Measurements from ENCODE around the gene AGGF1.

DNA sequence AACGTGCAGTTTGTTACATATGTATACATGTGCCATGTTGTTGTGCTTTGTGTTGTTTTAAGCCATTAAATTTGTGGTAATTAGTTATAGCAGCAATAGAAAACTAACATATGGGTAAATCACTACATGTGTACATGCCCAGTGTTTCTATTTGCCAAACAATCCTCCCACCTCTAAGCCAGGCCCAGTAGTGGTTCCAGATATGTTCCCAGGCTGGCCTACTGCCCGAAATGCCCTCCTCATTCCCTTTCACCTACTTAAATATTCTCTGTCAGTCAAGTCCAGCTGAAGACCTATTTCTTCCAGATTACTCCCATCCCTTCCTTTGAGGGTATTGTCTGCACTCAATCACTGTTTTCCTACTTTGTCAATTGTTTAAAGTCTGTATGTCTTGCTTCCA is 24.1 kb upstream of the AGGF1 start:
- TF ChIP-seq, protein P1, sequence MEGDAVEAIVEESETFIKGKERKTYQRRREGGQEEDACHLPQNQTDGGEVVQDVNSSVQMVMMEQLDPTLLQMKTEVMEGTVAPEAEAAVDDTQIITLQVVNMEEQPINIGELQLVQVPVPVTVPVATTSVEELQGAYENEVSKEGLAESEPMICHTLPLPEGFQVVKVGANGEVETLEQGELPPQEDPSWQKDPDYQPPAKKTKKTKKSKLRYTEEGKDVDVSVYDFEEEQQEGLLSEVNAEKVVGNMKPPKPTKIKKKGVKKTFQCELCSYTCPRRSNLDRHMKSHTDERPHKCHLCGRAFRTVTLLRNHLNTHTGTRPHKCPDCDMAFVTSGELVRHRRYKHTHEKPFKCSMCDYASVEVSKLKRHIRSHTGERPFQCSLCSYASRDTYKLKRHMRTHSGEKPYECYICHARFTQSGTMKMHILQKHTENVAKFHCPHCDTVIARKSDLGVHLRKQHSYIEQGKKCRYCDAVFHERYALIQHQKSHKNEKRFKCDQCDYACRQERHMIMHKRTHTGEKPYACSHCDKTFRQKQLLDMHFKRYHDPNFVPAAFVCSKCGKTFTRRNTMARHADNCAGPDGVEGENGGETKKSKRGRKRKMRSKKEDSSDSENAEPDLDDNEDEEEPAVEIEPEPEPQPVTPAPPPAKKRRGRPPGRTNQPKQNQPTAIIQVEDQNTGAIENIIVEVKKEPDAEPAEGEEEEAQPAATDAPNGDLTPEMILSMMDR (IDR thresholded peaks at IDR 0.05 in 8 of 11, conservative IDR thresholded peaks at IDR 0.05 in 3 of 11) = no peak
- no peak for TF ChIP-seq POLR2AphosphoS5 (IDR thresholded peaks at IDR 0.05)
